ENCODE measurements around the gene CCNI.
"Not testable (repeated sequence)": the region's sequence is repeated elsewhere in the genome, so short reads cannot be mapped to it uniquely, and the experiment has no call there.

The CCNI gene

DNA sequence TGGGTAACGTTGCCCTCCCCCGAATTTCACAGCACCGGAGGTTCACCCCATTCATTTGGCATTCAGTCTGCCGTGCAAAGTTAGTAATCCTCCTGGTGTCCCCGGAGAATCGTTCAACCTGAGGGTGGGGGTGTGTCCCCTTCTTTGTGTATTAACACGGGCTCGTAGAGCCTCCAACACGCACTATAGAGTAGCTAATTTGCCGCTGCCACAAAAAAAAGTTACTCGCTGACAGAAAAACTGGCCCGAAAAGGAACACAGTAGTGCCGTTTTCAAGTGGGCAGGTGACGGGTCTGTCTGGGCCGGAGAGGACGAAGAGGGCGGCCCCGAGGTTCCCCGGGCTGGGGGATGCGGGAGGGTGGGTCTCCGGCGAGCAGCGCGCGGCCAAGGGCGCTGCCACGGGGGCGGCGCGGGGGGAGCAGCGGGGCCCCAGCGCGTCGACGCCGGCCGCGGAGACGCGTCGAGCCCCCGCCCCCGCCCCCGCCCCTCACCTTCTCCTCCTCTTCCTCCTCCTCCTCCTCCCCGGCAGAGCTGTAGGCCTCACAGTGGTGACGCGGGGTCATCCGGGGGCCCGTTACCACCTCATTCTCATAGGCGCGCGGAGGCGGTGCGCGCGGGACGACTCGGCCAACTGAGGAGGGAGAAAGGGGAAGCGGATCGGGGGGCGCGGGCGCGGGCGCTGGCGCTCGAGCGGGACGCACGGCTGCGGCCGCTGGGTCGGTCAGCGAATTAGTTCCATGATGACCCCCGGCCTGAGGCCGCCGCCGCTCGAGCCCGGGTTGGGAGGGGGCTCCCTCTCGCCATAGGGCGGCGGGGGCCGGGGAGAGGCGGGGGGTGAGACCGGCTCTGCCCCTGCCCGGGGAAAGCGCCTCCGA lies 571 bp downstream of the CCNI start:
- TF ChIP-seq, protein P1, sequence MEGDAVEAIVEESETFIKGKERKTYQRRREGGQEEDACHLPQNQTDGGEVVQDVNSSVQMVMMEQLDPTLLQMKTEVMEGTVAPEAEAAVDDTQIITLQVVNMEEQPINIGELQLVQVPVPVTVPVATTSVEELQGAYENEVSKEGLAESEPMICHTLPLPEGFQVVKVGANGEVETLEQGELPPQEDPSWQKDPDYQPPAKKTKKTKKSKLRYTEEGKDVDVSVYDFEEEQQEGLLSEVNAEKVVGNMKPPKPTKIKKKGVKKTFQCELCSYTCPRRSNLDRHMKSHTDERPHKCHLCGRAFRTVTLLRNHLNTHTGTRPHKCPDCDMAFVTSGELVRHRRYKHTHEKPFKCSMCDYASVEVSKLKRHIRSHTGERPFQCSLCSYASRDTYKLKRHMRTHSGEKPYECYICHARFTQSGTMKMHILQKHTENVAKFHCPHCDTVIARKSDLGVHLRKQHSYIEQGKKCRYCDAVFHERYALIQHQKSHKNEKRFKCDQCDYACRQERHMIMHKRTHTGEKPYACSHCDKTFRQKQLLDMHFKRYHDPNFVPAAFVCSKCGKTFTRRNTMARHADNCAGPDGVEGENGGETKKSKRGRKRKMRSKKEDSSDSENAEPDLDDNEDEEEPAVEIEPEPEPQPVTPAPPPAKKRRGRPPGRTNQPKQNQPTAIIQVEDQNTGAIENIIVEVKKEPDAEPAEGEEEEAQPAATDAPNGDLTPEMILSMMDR (IDR thresholded peaks at IDR 0.05; ENCODE audit: extremely low read depth, insufficient read depth, missing control alignments) = no peak
- in situ Hi-C loops (cut with MboI; ENCODE audit: low pct_unique_long_range_greater_than_20kb, low sequenced_read_pairs, unreplicated experiment) = no loop called here
- DNase-seq (ENCODE audit: low spot score) = peak; percentile 83

DNA sequence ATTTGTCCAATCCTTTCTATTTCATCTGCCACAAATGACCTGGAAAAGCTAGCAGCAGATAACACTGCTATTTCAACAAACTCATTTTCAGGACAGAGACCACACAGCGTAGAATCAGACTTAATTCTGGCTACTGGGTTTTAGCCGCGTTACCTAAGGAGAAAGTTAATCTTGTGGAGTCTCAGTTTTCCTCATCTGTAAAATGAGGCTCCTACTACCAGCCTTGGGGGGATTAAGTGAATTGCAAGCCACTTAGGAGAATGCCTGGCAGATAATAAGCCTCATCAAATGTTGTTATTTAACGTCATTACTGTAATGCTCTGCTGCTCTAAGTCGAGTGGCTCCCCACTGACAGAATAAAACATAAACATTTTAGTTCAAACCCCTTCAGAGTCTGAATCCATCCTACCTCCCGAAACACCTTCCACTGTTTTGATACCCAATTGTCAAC lies 1.4 kb downstream of the CCNI start:
- in situ Hi-C loops (cut with MboI; ENCODE audit: low pct_unique_long_range_greater_than_20kb, low sequenced_read_pairs, unreplicated experiment) = no loop called here
- TF ChIP-seq, protein P1 (IDR thresholded peaks at IDR 0.05; ENCODE audit: extremely low read depth, insufficient read depth, missing control alignments) = no peak
- DNase-seq (ENCODE audit: low spot score) = no peak

DNA sequence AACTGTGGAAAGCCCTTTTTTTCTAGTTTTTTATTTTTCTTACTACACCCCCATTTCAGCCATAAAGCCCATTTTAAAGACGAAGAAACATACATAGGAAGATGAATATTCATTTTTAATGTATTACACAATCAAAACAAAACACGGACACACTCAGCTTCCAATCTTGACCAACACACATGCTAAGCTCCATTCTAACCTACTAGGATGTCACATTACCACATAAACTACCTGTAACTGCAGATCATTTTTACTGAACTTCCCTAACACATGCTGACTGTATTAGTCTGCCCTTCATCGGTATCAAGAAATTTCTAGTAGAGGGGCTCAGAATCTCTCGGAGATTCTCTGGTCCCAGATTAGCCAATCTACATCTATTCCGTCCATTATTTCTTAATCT lies 1.8 kb downstream of the CCNI start:
- in situ Hi-C loops (cut with MboI; ENCODE audit: low pct_unique_long_range_greater_than_20kb, low sequenced_read_pairs, unreplicated experiment) = no loop called here
- no peak for DNase-seq (ENCODE audit: low spot score)
- TF ChIP-seq, protein P1 (IDR thresholded peaks at IDR 0.05; ENCODE audit: extremely low read depth, insufficient read depth, missing control alignments) = no peak

DNA sequence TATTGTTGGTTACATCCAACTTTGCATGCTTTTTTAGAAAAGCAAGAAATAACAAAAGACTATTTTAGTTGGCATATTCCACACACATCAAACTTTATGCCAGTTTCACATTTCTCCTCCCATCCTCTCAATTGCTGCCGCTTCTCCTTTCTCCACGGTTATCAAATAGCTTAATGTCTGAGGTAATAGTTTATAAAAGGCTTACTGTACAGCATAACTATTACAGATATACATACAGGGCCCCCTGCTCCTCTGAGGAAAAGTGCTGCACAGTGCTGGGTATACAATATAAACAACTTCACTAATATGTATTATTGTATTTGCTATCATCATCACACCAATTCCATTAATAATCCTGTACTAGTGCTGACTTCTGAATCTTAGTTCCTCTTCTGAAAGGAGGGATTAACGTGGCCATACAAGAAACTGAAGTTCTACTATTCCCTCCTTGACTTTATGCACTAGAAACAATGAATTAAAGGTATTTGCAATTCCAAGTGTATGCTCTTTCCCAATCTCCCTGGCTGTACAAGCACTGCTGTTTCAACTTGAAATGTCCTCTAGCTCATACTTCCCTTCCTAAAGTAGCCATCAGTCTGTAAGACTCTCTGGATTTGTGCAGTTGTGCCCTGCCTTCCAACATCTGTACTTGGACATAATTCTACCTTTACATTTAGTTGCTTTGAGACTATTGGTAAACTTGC lies 2.5 kb downstream of the CCNI start:
- TF ChIP-seq, protein P1 (IDR thresholded peaks at IDR 0.05; ENCODE audit: extremely low read depth, insufficient read depth, missing control alignments) = no peak
- no peak for DNase-seq (ENCODE audit: low spot score)
- in situ Hi-C loops (cut with MboI; ENCODE audit: low pct_unique_long_range_greater_than_20kb, low sequenced_read_pairs, unreplicated experiment) = no loop called here

DNA sequence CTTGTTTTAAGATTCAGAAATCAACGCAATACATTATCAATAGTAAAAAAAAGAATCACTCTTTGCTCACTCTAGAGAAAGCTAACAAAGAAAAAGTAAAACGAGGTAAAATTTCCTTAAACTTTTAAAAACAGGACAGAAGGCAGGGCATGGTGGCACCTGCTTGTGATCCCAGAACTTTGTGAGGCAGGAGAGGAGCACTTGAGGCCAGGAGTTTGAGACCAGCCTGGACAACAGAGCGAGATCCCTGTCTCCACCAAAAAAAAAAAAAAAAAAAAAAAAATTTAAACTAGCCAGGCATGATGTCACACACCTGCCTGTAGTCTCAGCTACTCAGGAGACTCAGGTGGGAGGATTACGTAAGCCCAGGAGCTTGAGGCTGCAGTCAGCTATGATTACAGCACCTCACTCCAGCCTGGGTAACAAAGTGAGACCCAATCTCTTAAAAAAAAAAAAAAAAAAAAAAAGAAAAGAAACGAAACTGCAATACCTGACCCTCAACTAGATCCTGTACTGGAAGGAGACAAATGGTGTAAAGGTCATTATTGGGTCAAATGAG lies 3.5 kb downstream of the CCNI start:
- DNase-seq (ENCODE audit: low spot score) = no peak
- TF ChIP-seq, protein P1 (IDR thresholded peaks at IDR 0.05; ENCODE audit: extremely low read depth, insufficient read depth, missing control alignments) = no peak
- in situ Hi-C loops (cut with MboI; ENCODE audit: low pct_unique_long_range_greater_than_20kb, low sequenced_read_pairs, unreplicated experiment) = no loop called here

DNA sequence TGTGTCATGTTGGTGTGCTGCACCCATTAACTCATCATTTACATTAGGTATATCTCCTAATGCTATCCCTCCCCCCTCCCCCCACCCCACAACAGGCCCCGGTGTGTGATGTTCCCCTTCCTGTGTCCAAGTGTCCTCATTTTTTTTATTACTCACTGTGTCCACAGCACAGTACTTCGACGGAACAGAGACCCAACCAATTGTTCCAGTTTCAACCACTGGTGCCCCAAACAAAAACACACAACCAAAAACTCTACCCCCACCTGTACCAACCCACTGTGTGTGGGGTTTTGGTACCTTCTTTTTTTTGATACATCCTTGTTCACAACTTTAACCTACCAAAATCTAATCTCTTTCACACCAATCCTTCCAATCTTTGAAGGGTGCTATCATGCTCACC lies 6.3 kb downstream of the CCNI start:
- DNase-seq (ENCODE audit: low spot score); in situ Hi-C loops (cut with MboI; ENCODE audit: low pct_unique_long_range_greater_than_20kb, low sequenced_read_pairs, unreplicated experiment): not testable (repeated sequence)

DNA sequence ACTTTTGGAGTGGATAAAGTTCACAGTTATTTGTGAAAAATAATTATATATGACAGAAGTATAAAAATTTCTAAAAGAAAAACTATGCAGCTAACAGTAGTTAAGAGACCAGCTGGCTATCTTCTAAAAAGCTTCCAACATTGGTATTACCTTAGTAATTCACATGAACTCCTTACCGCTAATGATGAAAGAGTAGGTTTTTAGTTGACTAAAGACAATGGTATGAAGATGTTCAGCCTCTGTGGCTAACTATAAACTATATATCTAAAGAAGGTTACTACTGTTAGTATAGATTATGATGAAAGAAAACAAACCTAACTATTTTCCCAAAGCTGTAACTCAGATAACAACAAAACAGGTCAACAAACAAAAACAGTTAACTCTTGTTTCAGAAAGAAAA lies 10.4 kb downstream of the CCNI start:
- in situ Hi-C loops (cut with MboI; ENCODE audit: low pct_unique_long_range_greater_than_20kb, low sequenced_read_pairs, unreplicated experiment) = no loop called here
- no peak for DNase-seq (ENCODE audit: low spot score)
- TF ChIP-seq, protein P1 (IDR thresholded peaks at IDR 0.05; ENCODE audit: extremely low read depth, insufficient read depth, missing control alignments) = no peak
